H1 (cell line): Measurements from ENCODE around the gene LILRB3. TPM values are rescaled to one million over a fixed set of nuclear protein-coding genes. Genes with fewer than 3 reads are reported as not detected.

Experiments
- CHD7 ChIP-seq: fragments of 300-600 bp; sonication (generic); IDR thresholded peaks from 2 replicates; pipeline ENCODE4 v1.7.1; 2012; ENCODE audit warnings: low read length, moderate library complexity, mild to moderate bottlenecking, inconsistent platforms; ENCODE audit not compliant: insufficient replicate concordance
- CREB1 ChIP-seq: IDR thresholded peaks from 2 replicates; pipeline ENCODE4 v1.6.1; 2012; ENCODE audit warnings: inconsistent platforms
- JUN ChIP-seq: IDR thresholded peaks from 2 replicates; pipeline ENCODE4 v1.6.1; 2011; ENCODE audit warnings: low read depth, mild to moderate bottlenecking, improper control_type of control experiment, low read length
- POLR2AphosphoS5 ChIP-seq: IDR thresholded peaks from 2 replicates; pipeline ENCODE4 v1.6.1; 2011; ENCODE audit warnings: low read depth, low read length
- TEAD4 ChIP-seq: IDR thresholded peaks from 2 replicates; pipeline ENCODE4 v1.6.1; 2012; ENCODE audit warnings: low read depth, low read length, inconsistent platforms, mixed read lengths
- polyA plus RNA-seq, 7 experiments: library from polyadenylated mRNA; depleted of rRNA in 3 of 7; stranded (reverse) in 5 of 7; unstranded in 2 of 7; fragments of >200 nt in 5 of 7; fragments of 200-250 nt in 2 of 7; gene quantifications; 1 replicate in 5 of 7; 2 replicates in 1 of 7; 4 replicates in 1 of 7; pipeline versions ENCODE4 v1.2.1 to v1.2.3, GENCODE V29; 2011 to 2013; ENCODE audit warnings: missing spikeins in 2 of 7, mixed read lengths in 2 of 7
- total RNA-seq: library from RNA; stranded (reverse); fragmentation: NEBNext Ultra II Directional; extraction: Animal tissue kit (Norgen Biotek cat#: 25700); gene quantifications from 2 replicates; pipeline ENCODE4 v1.2.1, GENCODE V29; 2021

Gene LILRB3
- total and polyA plus RNA-seq, 2 of the 8 experiments (the other 6 are each of a cell fraction or from before 2014, with no cell fraction given): not detected

GRCh38 chr19:54209811-54210494 lies 12.9 kb downstream of the LILRB3 start (continued):
- TF ChIP-seq CHD7 (no peak), CREB1 (no peak), JUN (no peak), POLR2AphosphoS5 (peak; percentile 17), TEAD4 (no peak)
